NCI-H1436 treated with DMSO at 0.1 percent for 48 hours (cell line): Measurements from ENCODE around the gene AGPAT2.

Experiments used
- DNase-seq: peaks from one replicate; lab custom pipeline; 2025; lab: John Stamatoyannopoulos, UW

Gene AGPAT2

DNA sequence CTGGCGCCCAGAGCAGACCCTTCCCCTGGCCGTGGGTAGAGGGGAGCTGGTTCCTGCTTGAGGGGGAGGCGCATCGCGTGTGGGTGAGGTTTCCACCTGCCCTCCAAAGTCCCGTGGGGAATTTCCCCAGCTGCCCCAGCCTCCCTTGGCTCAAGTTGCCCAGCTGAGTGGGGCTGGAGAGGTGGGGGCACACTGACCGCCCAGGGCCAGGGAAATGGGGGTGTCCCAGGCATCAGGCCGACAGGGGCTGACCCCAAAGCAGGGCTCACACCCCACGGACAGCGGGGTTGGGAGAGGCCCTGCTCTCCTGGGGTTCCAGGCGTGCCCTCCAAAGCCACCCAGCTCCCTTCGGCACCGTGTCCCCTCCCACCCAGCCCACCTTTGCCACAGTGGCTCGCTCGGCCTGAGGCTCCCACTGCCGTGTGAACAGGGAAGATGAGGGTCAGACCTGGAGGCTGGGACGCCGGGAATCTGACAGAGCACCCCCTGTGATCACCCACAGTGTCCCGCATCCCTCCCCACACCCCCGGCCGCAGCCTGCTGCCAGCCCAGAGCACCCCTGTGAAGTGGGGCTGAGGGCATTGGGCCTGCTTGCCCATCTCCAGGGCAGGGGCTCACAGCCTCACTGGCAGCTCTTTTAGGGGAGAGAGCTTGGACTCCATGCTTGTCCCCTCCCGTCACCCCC lies 25.5 kb downstream of the AGPAT2 start:
- DNase-seq = no peak

DNA sequence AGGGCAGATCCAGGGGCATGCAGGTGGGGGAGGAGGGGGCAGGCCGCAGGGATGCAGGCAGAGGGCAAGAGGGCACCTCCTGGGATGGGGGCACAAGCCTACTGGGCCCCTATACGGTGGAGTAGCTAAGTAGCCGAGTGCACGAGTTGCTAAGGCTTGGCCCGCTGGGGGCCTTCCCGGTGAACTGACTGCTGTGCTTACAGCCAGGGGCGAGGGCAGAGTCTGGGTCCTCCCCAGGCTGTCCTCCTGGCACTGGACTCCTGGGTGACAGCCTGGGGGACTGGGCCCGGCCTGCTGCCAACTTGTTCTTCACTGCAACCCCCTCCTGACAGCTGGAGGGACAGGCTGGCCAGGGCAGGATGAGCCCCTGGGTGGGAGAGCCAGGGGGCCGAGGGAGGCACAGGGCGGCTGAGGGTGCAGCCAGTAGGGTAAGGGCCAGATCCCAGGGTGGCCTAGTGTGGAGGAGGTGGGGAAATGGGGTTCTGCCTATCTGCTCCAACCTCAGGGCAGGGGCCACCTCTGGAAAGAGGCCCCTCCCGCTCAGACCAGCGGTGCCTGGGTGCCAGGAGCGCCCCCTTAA lies 26.2 kb downstream of the AGPAT2 start:
- DNase-seq = no peak

DNA sequence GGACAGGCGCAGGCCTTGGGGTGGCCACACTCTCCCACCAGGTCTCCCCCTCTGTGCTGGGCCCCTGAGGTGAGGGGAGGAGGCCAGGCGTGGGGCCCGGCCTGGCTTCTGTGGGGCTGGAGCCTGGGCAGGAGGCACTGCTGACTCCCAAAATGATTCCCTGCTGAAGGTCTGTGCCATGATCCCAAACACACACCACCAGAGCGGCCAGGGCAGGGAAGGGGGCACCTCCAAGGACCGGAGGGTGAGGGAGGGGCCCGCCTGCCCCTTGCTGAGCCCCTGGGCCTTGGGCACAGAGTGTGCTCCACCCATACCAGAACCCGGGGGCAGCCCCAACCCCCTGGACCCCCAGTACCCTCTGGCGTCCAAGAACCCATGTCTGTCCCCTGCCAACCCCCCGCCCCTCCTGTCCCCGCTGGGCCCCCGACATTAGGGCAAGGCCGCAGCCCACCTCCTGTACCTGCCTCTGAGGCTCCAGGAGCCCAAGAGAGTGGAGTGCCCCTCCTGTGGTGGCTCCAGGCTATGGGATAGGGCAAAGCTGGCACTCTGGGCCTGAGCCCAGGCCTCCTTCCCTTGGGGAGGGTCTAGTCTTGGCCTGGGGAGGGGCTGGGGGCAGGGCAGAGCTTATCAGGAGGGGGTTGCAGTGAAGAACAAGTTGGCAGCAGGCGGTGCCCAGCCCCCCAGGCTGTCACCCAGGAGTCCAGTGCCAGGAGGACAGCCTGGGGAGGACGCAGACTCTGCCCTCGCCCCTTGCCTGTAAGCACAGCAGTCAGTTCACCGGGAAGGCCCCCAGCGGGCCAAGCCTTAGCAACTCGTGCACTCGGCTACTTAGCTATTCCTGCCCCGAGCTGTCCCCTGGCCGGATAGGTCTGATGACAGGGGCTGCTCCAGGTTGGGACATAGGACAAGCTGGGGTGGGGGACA lies 27.1 kb downstream of the AGPAT2 start:
- no peak for DNase-seq

DNA sequence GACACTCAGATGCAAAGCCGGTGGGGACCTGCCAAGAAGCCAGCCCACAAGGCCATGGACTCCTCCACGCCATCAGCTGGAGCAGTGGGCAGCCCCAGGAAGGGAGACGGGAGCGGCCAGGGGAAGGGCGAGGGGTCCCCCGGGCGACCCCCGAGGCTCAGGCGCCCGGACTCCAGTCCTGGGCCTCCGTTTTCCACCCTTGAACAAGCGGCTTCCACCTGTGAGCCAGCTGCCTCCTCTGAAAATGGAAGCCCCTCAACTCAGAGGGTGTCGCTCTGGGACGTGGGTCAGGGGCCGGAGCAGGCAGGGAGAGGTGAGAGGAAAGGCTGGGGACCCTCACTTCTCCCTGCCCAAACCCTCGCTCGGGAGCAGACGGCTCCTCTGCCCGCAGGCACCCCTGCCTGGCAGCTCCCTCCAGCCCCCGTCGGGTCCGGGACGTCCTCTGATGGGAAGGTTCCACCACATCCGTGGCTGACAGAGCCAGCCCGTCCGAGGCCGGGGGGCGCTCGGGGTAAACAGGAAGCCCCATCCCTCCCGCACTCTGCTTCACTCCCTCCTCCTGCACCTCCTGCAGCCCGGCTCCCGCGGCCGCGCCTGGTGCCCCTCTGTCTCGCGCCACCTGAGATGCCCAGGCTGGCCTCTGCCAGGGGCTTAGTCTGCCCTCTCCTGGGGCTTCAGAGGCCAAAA lies 28.3 kb downstream of the AGPAT2 start:
- no peak for DNase-seq

DNA sequence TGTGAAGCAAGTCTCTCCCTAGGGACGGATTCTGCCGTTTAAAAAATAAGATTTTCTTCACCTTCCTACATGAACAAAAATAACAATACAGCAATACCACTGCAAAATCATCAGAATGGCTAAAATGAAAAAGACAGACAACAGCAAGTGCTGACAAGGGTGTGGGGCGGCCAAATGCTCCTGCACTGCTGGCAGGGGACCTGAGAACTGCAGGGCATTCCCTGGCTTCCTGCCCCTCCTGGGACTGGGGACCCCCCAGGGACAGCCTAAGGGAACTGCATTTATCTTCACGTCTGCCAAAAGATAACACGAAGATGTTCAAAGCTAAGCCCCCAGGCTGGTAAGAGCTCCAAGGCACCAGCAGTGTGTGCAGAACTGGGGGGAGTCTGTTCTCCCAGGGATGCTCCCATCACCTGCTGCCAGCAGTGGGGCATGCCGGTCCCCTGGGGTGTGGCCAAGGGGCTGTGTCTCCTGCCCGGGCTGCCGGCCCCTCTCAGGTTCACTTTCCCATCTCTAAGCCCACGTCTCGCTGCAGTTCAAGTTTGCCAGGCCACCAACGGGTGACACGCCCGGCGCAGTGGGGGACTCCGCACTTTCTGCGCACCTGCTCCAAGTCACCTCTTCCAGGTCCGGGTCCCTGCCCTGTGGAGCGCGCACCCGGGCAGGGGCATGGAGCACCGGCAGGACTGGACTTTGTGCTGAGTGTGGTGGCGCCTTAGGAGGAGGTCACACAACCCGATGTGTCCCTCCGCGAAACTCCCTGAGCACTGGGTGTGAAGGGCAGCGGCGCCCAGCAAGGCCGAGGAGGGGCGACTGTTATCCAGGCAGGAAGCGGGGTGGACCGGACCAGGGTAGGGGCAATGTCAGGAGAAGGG lies 29.0 kb downstream of the AGPAT2 start:
- DNase-seq = no peak

DNA sequence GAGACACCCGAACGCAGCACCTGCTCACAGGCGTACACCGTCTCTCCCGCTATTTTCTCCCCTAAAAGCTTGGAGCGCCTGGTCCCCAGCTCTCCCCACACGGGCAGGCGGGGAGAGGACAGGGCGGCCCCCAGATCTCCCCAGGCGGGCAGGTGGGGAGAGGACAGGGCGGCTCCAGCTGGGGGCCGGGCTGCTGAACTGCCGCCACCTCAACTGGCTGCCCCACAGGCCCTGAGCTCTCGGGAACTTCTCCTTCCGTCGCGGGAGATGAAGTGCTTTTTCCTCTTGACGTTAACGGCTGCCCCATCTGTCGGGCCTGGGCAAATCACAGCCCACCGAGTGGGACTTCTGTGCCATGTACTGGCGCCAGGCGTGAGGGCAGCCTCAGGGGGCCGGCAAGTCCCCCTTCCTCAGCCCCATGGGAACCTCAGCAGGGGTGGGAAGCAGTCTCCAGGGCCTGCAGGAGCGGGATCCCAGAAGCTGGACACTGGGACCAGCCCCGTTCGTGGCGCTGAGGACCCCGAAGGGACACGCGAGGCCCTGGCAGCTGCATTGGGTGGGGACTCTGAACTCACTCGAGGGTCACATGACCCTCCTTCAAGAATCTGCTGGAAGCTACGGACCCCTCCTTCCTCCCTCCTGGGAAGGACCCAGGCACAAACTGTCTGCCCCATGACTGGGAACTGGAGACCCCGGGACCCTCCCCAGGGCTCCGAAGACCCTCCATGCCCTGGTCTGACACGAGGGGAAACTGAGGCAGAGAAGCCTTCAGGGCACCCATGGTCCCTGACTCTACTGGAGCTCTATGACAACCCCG lies 30.3 kb downstream of the AGPAT2 start:
- DNase-seq = no peak

DNA sequence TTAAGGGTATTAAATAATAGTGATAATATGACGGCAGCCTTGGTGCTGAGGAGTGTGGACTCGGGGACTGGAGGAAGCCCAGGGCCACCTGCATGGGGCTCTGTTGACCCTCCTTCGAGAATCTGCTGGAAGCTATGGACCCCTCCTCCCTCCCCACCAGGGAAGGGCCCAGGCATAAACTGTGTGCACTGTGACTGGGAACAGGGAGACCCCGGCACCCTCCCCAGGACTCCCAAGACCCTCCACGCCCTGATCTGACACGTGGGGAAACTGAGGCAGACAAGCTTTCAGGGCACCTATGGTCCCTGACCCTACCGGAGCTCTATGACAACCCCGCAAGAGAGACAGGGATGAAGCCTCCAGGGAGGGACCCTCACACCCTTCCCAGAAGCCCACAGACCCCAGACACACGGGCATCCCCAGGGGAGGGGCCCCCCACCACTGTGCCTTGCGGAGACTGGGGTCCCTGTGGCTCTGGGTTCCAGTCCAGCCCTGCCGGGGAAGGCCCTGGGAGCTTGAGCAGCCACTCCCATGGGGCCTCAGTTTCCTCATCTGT lies 31.0 kb downstream of the AGPAT2 start:
- DNase-seq = no peak

DNA sequence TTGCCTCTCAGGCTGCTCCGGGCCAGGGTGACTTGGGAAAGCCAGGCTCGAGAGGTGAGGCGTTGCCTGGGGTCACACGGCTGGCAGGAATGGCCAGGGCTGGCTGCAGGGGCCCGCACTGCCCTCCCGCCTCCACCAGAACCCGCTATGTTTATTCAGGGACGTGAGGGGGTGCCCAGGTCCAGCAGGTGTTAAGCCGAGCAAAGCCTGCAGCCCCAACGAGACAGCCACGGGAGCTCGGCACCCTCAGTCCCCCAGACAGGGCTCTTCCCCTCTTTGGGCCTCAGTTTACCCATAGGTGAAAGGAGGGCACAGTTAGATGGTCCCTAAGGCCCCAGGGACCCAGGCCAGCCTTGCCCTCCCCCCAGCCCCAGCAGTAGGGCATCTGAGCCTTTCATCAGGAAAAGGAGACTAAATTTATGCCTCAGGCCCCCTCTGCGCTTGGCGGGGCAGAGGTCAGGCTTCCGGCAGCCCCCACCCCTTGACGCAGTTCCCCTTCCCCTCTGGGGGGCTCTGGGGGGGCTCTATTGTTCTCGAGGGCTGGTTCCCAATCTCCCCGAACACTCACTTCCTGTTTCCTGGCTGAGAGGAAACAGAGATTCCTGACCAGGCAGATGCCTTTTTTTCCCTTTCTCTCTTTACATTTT lies 31.6 kb downstream of the AGPAT2 start:
- no peak for DNase-seq

DNA sequence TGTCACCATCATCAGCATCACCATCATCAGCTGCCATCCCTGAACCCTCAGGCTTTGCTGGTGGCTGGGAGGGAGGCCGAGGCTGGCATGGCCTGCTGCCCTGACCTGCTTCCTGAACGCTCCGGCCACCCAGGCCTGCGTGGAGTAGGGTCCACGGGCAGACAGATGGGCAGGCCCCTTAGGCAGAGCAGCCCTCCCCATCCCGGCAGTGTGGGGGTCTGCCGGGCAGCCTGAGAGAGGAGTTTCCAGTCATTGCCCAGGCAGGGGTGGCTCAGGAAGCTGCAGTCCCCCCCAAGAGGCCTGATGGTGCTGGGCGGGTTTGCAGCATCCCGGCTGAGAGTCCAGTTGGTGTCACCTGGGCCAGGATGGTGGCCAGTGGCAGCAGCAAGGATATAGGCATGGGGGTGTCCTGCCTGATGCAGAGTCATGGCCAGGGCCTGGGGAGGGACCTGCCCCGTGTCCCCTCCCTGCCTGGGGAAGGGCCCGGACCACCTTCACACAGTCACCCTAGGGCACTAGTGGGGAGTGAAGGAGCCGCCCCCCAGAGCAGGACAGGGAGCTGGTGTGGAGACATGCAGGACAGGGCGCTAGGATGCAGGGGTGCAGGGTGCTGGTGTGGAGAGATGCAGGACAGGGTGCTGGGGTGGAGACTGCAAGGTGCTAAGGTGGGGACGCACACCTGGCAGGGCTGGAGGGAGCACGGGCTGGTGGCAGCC lies 32.3 kb downstream of the AGPAT2 start:
- no peak for DNase-seq

DNA sequence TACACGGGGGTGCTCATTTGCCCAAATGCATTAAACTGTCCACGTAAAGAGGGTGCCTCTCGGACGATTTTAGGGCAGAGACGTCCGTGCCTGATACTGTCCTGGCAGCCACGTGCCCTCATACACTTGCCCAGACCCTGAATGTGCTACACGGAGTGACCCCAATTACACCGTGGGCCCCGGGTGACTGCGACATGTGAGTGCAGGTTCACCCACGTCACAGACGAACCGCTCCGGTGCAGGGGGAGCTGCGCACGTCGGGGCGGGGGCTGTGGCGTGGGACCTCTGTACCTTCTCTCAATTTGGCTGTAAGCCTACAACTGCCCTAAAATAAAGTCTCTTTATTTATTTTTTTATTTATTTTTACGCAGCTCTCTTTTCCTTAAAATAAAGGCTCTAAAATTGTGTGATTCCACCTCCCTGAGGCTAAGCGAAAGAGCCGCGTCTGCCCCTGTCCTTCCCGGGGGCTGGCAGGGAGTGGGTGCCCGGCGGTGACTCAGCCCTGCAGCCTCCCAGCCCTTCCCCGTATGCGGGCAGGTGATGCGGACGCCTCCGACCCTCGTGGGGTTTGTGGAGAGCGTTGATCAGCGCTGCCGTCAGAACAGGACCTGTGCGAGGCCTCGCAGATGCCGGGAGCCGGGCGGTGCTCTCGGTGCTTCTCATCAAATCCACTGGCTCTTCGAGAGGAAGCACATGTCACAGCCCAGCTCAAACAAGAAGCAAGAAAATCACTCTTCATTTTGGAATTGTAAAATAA lies 33.8 kb downstream of the AGPAT2 start:
- no peak for DNase-seq

DNA sequence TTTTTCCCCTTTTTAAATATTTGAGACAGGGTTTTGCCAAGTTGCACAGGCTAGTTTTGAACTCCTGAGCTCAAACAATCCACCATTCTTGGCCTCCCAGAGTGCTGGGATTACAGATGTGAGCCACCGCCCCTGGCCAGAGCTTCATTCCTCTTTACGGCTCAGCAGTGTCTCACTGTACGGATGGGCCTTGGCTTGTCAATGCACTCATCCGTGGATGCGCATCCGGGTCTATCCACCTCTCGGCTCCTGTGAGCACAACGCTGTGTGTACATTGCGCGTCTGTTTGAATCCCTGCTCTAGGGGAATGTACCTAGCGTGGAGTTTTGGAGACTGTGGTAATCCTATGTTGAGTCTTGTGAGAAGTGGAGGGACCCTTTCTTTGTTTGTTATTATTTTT lies 35.4 kb downstream of the AGPAT2 start:
- DNase-seq = no peak

DNA sequence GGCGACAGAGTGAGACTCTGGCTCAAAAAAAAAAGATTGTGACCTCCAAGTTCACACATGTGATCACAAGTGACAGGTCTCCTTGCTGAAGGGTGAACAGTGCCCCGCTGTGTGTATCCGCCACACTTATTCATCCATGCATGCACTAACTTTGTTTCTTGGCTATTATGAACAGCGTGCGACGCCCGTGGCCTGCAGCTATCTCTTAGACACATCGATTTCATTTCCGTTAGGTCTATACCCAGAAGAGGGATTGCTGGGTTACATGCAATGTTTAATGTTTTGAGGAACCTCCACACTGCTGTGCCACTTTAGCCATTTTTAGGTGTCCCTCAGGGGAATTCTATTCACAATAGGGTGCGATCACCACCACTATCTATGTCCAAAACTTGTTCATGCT lies 36.6 kb downstream of the AGPAT2 start:
- no peak for DNase-seq

DNA sequence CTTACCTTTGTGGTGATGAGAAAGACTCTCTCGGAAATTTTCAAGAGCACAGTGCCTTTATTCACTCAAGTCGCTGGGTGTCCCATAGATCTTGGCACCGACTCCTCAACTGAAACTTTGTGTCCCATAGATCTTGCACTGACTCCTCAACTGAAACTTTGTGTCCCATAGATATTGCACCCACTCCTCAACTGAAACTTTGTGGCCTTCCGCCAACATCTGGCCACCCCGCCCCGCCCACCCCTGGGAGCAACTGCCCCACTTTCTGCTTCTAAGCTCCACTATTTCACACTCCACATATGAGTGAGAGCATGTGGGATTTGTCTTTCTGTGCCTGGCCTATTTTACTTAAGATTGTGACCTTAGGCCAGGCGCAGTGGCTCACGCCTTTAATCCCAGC lies 37.2 kb downstream of the AGPAT2 start:
- DNase-seq = no peak

DNA sequence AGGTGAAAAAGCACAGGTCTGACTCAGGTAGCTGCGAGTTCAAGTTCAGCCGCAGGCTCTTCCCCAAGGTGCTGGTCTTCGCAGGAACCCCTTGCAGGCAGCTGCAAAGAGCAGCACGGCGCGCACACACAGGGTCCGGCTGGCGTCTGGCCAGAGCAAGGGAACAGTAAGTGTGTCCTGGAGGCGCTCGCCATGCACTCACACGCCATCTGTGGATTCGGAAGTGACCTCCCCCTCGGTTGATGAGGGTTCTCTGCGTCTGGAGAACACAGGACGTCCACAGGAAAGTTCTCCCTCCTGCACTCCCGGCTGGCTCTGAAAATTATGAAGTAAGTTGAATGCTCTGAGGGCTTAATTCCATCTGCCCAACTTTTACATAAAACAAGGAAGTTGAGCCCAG lies 38.5 kb downstream of the AGPAT2 start:
- no peak for DNase-seq

DNA sequence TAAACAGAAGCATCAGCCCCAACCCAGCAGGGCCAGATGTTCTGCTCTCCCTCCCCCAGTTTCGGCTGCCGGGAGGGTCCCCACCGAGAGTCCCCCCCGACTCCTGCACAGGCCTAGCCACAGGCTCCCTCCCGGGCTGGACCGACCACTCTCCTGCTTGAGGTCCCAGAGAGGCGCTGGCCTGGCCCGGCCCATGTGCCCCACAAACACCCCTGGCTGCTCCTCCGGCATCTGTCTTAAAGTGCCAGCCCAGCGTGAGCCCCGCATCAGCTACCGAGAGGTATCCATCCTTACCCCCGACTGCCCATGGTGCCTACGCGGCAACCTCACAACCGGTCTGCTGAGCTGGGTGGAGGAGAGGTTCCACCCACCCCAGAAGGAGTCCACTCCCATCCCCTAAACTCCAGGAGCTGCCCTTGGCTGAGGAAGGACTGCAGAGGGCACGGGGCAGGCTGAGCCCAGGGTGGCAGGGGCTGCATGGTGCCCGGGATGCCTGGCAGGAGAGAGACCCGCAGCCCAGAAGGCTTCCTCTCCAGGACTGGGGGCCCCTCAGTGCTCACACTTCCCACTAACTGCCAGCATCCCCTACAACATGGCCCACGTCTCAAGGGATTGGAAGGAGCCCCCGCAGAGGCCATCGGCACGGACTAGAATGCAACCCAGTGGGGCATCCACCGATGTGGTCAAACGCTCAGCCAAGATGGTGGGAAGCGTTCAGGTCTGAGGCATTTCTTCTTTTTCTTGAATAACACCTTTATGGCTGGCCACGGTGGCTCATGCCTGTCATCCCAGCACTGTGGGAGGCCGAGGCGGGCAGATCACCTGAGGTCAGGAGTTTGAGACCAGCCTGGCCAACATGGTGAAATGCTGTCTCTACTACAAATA lies 40.2 kb downstream of the AGPAT2 start:
- no peak for DNase-seq

DNA sequence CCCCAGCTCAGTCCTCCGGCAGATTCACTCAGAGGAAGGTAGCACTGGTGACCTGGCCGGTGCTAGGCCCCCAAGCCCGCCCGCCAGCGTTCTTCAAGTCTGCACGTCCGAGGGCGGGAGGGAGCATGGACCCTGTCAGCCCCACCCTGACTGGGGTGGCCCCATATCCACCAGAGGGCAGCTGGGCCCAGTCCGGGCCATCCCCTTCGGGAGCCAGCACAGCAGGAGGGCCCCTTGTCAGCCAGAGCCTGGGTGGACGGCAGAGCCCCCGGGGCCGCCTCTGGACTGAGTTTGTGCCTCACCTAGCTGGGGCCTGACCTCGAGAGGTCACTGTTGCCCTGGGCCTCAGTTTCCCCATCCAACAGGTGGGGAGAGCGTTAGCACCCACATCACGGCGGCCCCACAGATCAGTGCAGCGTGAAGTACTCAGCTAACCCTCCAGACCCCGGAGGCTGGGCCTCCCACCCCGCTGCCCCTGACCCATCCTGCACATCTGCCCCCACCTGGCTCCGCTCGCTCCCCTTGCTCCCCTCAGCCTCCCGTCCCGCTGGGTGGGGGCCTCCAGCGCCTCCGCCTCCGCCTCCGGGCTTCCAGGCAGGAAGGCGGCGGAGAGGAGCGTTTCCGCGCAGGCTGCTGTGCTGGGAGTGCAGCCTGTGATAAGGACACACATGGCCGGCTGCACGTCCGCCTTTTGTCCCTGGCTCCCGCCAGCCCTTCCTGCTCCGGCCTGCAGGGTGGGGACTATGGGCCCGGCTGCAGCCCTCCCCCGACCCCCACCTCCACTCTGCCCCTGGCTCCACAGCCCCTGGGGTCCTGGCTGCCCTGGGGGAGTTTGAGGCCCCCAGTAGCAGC lies 41.1 kb downstream of the AGPAT2 start:
- DNase-seq = no peak
